HG03558 (cell line): ENCODE results near the gene ALPK3.

Source experiments
- ATAC-seq: cut with Tn5 transposase; IDR thresholded peaks from one replicate; pipeline ENCODE4 v1.9.1; 2021; ENCODE audit warnings: moderate number of reproducible peaks; ENCODE audit not compliant: unreplicated experiment; ENCODE audit errors: extremely low read depth

Gene ALPK3

DNA sequence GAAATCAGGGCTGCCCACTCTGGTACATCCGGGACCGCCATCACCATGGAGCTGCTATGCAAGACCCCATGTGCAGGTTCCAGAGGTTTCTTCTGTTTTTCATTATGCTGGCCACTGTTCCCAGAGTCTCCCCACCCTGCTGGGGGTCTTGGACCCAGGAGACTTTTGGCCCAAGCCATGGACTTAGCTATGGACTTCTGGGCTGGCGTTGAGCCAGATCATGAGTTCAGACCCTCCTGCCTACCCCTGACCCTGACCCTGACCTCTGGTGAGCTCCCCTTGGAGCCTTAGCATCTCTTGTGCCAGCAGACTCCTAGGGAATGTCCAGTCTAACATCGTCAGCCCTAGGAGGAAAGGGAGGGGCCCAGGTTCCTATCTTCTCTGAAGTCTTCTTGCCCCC lies 92.6 kb downstream of the ALPK3 start:
- ATAC-seq = no peak

DNA sequence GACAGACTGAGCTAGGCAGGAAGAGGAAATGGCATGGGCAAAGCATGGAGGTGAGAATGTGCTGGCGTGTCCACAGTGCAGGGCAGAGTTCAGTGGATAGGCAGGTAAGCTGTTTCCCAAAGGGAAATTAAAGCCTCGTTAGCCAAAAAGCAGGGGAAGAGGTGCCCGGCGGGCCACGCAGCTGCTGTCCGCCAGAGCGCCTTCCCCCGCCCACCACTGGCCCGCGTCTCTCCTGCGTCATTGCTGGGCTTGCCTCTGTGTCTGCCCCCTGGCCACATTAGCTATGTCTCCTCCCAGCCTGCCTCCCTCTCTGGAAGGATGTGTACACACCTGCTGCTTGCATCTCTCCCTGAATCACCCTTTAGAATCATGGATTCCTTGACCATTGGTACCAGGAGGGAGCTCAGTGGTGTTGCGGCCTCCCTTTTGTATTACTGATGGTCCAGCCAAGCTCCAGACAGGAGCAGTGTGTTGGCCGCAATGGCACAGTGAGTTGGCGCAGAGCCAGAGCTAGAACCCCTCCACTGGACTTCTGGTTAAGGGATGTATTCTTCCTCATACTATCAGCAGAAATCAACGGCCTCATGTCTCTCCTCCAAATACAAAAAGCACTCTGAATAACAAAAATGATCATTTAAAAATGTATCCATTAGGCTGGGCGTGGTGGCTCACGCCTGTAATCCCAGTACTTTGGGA lies 93.9 kb downstream of the ALPK3 start:
- ATAC-seq = no peak

DNA sequence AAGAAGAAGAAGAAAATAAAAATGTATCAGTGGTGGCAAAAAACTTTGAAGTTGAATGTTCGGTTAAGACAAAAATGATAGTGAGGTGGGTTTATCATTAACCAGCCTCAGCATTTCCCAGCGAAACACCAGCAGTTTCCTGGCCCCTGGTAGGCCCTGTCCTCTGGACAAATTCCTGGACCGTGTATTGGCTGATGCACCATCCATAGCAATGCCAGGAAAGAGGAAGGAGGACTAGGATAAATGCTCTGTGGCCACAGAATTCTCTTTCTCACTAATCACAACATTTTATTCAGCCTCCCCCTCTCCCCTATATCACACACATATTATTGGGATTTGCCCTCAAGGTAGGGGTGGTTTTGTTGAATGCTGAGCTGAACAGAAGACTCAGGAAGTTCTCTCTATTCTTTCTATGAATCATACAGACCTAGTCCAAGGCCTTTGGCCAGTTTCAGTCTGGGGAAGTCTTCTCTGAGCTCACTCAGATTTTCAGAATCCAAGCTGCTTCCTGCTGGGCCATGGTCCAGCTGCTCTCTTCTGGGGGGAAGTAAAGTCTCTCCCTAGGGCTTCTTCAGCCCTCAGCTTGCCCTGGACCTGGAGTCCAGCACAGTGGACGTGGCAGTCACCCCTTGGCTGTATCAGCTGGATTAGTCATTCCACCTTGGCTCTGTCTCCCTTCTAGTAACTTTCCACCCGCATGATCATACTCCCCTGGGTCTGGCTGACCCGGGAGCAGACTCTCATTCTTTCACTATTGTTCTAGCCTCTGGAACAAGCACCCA lies 94.9 kb downstream of the ALPK3 start:
- ATAC-seq = no peak

DNA sequence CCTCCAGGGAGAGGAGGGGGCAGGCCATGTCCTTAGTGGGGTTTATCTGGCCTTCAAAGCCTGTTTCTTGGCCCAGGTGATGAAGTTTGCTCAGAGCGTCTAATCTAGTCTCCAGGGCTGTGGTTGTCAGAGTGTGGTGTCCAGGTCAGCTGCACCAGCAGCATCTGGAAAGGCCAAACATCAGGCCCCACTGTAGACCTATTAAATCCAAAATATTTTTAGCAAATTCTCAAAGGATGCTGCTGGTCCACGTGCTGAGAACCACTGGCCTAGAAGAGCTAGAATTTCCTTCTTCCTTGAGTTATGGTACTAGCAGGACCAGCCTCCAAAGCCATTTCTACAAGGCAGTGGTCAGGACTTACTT lies 96.2 kb downstream of the ALPK3 start:
- ATAC-seq = no peak

DNA sequence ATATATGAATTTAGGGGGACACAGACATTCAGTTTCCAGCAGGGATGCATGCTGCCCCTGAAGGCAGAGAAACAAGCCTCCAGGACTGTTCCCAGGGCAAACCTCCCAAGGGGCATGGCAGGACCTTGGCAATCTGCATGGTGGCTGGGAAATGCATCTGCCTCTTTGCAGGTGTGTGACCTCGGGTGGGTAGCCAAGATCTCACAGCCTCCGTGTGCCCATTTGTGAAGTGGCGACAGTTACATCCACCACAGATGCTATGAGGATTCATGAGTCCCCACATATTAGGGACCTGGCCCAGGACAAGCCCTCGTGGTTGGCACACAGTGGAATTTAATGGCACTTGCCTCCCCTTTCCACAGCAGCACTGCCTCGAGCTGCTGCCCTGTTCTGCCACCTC lies 97.2 kb downstream of the ALPK3 start:
- no peak for ATAC-seq

DNA sequence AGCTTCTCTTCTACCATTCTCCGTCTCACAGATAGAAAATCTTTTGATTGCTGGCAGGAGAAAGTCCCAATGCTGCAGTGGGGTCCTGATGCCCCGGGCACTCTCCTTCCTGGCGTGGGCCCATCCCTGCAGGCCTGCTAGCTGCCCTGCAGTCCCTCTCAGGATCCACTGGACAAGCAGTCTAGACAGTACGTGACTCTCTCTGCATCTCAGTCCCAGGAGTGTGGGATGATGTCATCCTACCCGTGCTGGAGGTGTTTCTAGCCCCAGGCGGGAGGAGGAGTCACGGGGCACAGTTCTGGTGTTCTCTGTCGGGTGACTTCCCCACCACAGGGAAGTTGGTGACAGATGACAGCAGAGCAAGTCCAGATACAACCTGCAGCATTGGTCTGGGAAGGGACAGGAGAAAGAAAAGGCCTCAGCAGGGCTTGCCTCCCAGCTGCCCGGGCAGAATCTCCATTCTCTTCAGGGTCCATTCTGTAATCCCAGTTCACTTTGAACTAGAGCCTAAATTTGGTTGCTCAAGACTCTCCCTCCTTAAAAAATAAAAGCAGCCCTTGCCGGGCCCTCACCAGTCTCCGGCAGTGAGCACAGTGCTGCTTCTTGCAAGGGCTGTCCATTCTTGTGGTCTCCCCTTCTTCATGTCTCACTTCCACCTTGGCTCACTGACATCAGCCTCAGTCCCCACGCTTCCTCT lies 97.9 kb downstream of the ALPK3 start:
- ATAC-seq = peak; percentile 95

DNA sequence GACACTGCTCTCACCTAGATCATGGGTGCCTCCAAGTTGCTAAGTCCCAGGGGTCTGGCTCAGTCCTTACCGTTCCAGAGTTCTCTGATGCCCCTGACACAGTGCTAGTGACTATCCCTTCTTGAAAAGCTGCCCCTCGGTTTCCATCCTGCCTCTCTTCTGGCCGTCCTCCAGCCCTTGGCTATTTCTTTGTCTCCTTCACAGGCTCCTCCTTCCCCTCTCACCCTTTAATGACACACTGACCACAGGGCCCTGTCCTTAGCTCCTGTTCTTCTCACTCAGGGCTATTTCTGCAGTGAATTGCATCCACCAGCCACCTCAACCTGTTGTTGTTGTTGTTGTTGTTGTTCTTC lies 98.4 kb downstream of the ALPK3 start:
- no peak for ATAC-seq

DNA sequence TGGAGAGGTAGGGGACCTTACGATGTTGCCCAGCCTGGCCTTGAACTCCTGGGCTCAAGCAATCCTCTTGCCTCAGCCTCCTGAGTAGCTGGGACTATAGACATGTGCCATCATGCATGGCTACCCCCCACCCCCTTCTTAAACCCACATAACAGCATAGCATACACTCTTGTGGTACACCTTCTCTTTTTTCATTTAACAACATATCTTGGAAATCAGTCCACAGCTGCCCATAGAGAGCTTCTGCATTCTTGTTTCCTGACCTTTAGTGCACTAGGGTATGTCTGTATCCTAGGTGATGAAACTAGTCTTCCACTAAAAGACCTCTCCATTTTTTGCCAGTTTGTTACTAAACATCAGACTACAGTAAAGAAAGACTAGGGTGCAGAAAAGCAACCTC lies 100.3 kb downstream of the ALPK3 start:
- no peak for ATAC-seq

DNA sequence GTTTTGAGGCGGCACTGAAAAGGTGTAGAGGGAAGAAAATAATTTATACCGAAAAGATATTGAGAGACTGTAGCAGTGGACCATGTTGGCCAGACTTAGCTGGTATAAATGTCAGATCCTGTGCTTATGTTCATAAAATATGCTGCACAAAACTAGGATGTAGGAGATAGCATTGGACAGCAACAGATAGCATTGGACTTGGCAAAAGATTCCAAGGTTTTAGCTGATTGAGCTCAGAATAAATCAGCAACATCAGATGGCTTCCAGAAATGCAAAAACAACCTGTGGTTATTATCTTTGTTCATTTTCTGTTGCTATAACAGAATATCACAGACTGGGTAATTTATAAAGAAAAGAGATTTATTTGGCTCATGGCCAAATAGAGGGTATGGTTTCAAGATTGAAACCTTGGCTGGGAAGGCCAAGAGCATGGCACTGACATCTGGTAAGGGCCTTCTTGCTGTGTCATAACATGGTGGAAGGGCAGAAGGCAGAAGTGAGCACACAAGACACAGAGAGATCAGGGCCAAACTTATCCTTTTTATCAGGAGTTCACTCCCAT lies 102.0 kb downstream of the ALPK3 start:
- ATAC-seq = no peak

DNA sequence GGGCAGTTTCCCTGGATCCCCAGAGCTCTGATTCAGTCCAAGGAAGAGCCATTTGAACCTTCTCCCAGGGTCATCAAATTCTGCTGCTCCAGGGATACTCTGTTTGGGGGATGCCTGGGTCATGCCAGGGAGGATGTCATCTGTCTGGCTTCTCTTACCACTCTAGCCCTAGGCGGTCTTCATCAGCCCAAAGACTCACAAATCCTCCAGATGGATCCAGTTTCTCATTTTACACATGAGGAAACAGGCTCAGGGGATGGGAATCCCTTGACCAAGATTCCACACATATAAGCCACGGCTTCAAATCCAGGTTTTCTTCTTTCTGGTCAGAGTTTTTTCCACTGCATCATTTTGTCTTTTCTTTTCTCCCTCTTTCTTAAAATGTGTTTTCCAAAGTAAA lies 104.0 kb downstream of the ALPK3 start:
- no peak for ATAC-seq

DNA sequence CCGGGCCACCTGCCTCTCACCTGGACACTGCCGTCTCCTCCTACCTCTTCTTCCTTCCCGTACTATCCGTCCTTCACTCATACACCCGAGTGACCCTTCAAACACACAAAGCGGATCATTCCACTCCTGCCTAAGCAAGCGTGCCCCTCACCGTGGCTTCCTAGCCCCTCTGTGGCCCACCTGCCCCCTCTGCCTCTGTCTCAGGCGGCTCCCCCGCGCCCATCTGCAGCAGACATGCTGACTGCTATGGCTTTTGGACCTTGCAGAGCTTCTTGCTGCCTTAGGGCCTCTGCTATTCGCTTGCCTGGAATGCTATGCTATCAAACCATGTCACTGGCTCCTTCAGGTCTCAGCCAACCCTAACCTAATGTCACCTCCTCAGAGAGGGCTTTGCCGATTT lies 105.4 kb downstream of the ALPK3 start:
- ATAC-seq = no peak
